ENCODE results near the gene CNDP2. TPM values are rescaled to one million over a fixed set of nuclear protein-coding genes. Genes with fewer than 3 reads are reported as not detected.
A peak's percentile ranks its signal among the peaks of the same experiment; 100 is the strongest.

CNDP2 gene
- total and polyA plus RNA-seq, 2 of the 13 experiments (the other 11 are each of a cell fraction or from before 2014, with no cell fraction given) = 64.7 to 80.8 TPM

GRCh38 chr18:74505776-74506175 is 9.6 kb downstream of the CNDP2 start:
- no peak overlapping the region for H3K4me3 ChIP-seq (replicated peaks in 1 of 3; ENCODE audit: insufficient read depth in 1 of 3, low read depth in 2 of 3, low read length in 3 of 3)

GRCh38 chr18:74506448-74507084 is 10.4 kb downstream of the CNDP2 start:
- DNase-seq (ENCODE audit: low spot score) (no peak), FAIRE-seq (no peak), ATAC-seq (no peak)
- ChIA-PET CTCF (ENCODE audit: low intra/inter-chr PET ratio, low total read pairs) (no interaction called here), POLR2A (interaction anchor here (1.1 kb wide), 1 partner anchor 35 kb away, joined by 3 read pairs; no protein-coding TSS in a partner anchor)
- in situ Hi-C loops (cut with HindIII; ENCODE audit: extremely low pct_ligation_motif_present, low pct_unique_long_range_greater_than_20kb) = no loop called here
- no peak overlapping the region for H3K4me3 ChIP-seq (replicated peaks in 1 of 3; ENCODE audit: insufficient read depth in 1 of 3, low read depth in 2 of 3, low read length in 3 of 3)
- H3K27me3 ChIP-seq (ENCODE audit: control insufficient read depth in 1 of 2, insufficient read depth in 2 of 2, low read length in 2 of 2) = no peaks in the 10 kb centered on the region
- H3K4me1 ChIP-seq (ENCODE audit: insufficient read depth, low read length) = peaks cover 10% of the 10 kb centered on the region
- no peak overlapping the region for H2AFZ ChIP-seq (ENCODE audit: low read length)
- H3K36me3 ChIP-seq (replicated peaks in 1 of 2; ENCODE audit: control insufficient read depth in 1 of 2, insufficient read depth in 2 of 2, low read length in 2 of 2) = peaks cover 27 to 82% of the 10 kb centered on the region in 2 experiments
- no peaks in the 10 kb centered on the region for H3K79me2 ChIP-seq (ENCODE audit: insufficient read depth, low read length)
- TF ChIP-seq MEIS1 (CRISPR knock-in tag; IDR thresholded peaks at IDR 0.05; ENCODE audit: borderline replicate concordance) (no peak), TBX2 (CRISPR knock-in tag; IDR thresholded peaks at IDR 0.05; ENCODE audit: borderline replicate concordance) (no peak), NONO (IDR thresholded peaks at IDR 0.05) (no peak), NONO (CRISPR knock-in tag; conservative IDR thresholded peaks at IDR 0.05) (no peak), TFDP2 (CRISPR knock-in tag; IDR thresholded peaks at IDR 0.05) (no peak), ZNF337 (CRISPR knock-in tag; IDR thresholded peaks at IDR 0.05; ENCODE audit: borderline replicate concordance, low read depth) (no peak), CC2D1A (CRISPR knock-in tag; IDR thresholded peaks at IDR 0.05) (no peak), ASH2L (IDR thresholded peaks at IDR 0.05; ENCODE audit: insufficient read length, low read depth, low read length) (no peak), POGZ (CRISPR knock-in tag; IDR thresholded peaks at IDR 0.05) (no peak), ZNF253 (CRISPR knock-in tag; IDR thresholded peaks at IDR 0.05; ENCODE audit: borderline replicate concordance) (no peak), MTA3 (CRISPR knock-in tag; IDR thresholded peaks at IDR 0.05) (no peak), ZBTB44 (CRISPR knock-in tag; IDR thresholded peaks at IDR 0.05) (no peak)
- H3K27ac ChIP-seq (ENCODE audit: extremely low read length, insufficient read depth, low read length) = no peak overlapping the region
- 95% methylated on average over 10 of the region's 11 CpGs for WGBS (ENCODE audit: low lambda C conversion rate)
- H4K20me1 ChIP-seq (ENCODE audit: insufficient read depth, low read length) = no peaks in the 10 kb centered on the region
- intact Hi-C loops (cut with micrococcal nuclease; ENCODE audit: unreplicated experiment) = no loop called here
- no peaks in the 10 kb centered on the region for H3K9me3 ChIP-seq (ENCODE audit: low read length)
- BruUV-seq (replicated peaks) = no TSS peak
- no peak overlapping the region for H3K4me2 ChIP-seq (ENCODE audit: low read depth, low read length)
- H3K9ac ChIP-seq (ENCODE audit: insufficient read depth, low read depth, low read length) = no peak overlapping the region

More at GRCh38 chr18:74505776-74506175, 9.6 kb downstream of the CNDP2 start:
- TF ChIP-seq RARG (CRISPR knock-in tag; IDR thresholded peaks at IDR 0.05; ENCODE audit: low read depth) = no peak
- TF ChIP-seq RBFOX2 (IDR thresholded peaks at IDR 0.05; ENCODE audit: low read depth, low read length) = peak; percentile 49; the same call in 1 of the 2 replicates
- H3K4me1 ChIP-seq (ENCODE audit: insufficient read depth, low read length) = peaks cover 10% of the 10 kb centered on the region
- H4K20me1 ChIP-seq (ENCODE audit: insufficient read depth, low read length) = no peaks in the 10 kb centered on the region
- H3K4me2 ChIP-seq (ENCODE audit: low read depth, low read length) = no peak overlapping the region
- no peak overlapping the region for H2AFZ ChIP-seq (ENCODE audit: low read length)
- FAIRE-seq (no peak), DNase-seq (ENCODE audit: low spot score) (no peak), ATAC-seq (no peak)
- no peak overlapping the region for H3K9ac ChIP-seq (ENCODE audit: insufficient read depth, low read depth, low read length)
- ChIA-PET CTCF (ENCODE audit: low intra/inter-chr PET ratio, low total read pairs) (no interaction called here), POLR2A (interaction anchor here (1.1 kb wide), 1 partner anchor 35 kb away, joined by 3 read pairs; no protein-coding TSS in a partner anchor)
- BruUV-seq (replicated peaks) = no TSS peak
- intact Hi-C loops (cut with micrococcal nuclease; ENCODE audit: unreplicated experiment) = no loop called here
- no peak overlapping the region for H3K27ac ChIP-seq (ENCODE audit: extremely low read length, insufficient read depth, low read length)
- in situ Hi-C loops (cut with HindIII; ENCODE audit: extremely low pct_ligation_motif_present, low pct_unique_long_range_greater_than_20kb) = no loop called here
- peaks cover 29 to 84% of the 10 kb centered on the region in 2 experiments for H3K36me3 ChIP-seq (replicated peaks in 1 of 2; ENCODE audit: control insufficient read depth in 1 of 2, insufficient read depth in 2 of 2, low read length in 2 of 2)
- no peaks in the 10 kb centered on the region for H3K9me3 ChIP-seq (ENCODE audit: low read length)
- H3K27me3 ChIP-seq (ENCODE audit: control insufficient read depth in 1 of 2, insufficient read depth in 2 of 2, low read length in 2 of 2) = no peaks in the 10 kb centered on the region
- H3K79me2 ChIP-seq (ENCODE audit: insufficient read depth, low read length) = no peaks in the 10 kb centered on the region
- WGBS (ENCODE audit: low lambda C conversion rate) = 99% methylated on average over 15 of the region's 16 CpGs

Measured in HepG2 (cell line).